ENCODE measurements around the gene ELOVL5. TPM values are rescaled to one million over a fixed set of nuclear protein-coding genes. Genes with fewer than 3 reads are reported as not detected.

ELOVL5 gene
- total RNA-seq, 4 donors from 2014 or later = 178 to 351 (median 263) TPM

DNA sequence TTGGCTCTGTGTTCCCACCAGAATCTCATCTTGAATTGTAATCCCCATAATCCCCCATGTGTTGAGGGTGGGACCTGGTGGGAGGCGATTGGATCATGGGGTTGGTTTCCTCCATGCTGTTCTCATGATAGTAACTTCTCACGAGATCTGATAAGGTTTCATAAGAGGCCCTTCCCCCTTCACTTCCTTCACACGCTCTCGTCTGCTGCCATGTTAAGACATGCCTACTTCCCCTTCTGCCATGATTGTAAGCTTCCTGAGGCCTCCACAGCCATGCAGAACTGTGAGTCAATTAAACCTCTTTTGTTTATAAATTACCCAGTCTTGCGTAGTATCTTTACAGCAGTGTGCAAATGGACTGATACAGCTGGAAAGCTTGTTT lies 90.0 kb downstream of the ELOVL5 start:
- TF ChIP-seq, protein P1, sequence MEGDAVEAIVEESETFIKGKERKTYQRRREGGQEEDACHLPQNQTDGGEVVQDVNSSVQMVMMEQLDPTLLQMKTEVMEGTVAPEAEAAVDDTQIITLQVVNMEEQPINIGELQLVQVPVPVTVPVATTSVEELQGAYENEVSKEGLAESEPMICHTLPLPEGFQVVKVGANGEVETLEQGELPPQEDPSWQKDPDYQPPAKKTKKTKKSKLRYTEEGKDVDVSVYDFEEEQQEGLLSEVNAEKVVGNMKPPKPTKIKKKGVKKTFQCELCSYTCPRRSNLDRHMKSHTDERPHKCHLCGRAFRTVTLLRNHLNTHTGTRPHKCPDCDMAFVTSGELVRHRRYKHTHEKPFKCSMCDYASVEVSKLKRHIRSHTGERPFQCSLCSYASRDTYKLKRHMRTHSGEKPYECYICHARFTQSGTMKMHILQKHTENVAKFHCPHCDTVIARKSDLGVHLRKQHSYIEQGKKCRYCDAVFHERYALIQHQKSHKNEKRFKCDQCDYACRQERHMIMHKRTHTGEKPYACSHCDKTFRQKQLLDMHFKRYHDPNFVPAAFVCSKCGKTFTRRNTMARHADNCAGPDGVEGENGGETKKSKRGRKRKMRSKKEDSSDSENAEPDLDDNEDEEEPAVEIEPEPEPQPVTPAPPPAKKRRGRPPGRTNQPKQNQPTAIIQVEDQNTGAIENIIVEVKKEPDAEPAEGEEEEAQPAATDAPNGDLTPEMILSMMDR (IDR thresholded peaks at IDR 0.05; ENCODE audit: low read depth) = no peak

DNA sequence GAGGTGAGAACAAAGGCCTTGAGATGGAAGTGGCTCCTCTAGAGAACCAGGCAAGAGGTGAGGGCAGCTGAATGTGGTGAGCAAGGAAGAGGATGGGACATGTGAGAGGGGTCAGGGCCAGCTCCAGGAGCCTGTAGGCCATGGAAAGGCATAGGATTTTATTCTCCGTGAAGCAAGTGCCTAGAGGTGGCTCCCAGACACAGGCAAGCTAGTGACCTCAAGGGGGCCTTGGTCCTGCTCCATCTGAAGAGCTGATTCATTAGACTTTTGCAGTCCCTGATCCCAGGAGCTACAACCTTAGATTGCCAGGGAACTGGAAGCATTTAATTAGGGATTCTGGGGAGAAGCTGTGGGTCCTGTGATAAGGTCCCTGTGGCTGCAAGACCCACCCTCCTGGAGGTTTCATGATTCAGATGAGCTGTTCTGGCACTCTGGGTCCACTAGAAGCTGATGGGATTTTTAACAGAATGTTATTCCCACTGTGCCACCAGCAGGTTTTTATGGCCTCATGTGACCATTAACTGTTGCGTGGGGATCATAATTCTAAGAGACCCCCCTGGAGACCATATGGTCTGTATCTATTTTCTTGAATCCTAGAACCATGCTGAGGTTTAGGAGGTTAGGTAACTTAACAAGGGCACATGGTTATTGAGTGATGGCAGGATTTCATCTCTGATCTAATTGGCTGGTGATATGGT lies 90.5 kb downstream of the ELOVL5 start:
- TF ChIP-seq, protein P1 (IDR thresholded peaks at IDR 0.05; ENCODE audit: low read depth) = no peak

DNA sequence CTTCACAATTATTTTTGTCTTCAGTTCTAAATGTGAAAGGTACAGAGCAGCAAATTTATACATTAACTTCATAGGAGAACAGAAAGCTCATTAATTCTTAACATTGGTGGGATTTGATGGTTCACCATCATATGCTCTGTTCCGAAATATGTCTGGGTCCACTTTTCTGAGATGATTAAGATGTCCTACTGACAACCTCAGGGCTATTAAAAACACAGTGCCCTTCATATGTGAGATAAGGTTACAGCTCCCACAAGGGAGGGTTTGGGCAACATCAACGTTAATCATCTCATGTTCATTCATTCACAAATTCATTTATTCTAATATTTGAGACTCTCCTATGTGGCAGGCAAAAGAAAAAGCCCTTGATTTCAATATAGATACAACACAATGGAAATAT lies 91.2 kb downstream of the ELOVL5 start:
- TF ChIP-seq, protein P1 (IDR thresholded peaks at IDR 0.05; ENCODE audit: low read depth) = no peak

DNA sequence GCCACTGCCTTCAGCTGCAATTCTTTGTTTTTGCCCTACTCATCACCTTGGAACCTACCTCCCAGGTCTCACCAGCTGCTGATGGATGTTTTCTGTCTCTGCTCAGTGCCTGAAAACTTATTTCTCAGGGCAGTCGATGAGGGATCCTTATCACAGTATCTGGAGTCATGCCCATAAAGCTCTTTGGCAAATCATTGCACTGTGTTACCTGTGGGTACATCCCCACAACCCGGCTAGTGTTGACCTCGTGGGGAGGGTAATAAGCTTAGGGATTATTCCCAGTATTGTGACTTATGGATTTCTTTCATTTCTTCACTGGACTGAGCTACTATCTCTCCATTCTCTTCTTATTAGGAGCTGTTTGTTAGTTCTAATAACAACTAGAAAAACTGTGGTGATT lies 91.7 kb downstream of the ELOVL5 start:
- TF ChIP-seq, protein P1 (IDR thresholded peaks at IDR 0.05; ENCODE audit: low read depth) = no peak

DNA sequence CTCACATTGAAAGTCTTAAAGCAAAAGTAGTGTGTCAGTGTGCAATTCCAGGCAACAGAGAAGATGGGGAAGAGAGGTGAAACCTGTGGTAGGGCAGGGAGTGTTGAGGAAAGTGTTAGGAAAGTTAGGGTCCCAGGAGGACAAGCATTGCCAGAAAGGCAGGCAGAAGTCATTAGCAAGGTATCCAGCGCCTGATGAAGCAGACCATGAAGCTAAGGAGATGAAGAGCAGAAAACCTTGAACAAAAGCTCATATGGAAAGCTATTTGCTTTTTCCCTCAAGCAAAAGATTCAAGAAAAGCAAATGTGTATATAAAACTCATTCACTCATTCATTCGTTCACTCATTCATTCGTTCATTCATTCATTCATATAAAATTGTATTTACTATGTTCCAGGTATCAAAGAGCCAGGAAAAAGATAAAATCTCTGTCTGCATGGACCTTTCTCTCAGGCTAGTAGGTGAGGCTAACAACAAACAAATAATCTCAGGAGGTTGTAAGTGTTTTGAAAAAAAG lies 96.5 kb downstream of the ELOVL5 start:
- TF ChIP-seq, protein P1 (IDR thresholded peaks at IDR 0.05; ENCODE audit: low read depth) = no peak

DNA sequence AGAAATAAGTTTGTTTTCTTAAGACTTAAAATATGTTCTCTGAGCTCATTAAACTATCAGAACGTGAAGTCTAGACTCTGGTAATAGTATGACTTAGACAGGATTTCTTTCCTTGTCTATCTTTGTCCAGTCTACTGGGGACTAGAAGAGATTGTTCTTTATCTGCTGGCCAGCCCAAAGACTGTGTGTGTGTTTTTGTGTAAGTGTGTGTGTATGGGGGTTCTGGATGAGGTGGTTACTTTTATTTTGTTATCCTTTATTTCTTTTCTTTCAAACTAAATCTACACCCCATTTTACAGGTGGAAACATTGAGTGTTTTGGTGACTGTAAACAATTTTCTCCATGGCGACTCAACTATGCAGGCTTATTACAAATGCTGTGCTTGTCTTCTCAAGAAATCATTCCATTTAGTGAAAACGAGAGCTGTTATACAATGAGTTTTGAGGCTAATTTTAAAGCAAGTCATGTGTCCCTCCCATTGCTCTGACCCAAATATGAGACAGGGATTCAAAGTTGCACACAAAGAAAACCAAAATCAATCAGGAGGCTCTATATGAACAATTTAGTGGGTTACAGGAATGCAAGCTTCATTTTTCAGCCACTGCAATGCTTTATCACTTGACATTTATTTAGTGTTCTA lies 97.6 kb downstream of the ELOVL5 start:
- TF ChIP-seq, protein P1 (IDR thresholded peaks at IDR 0.05; ENCODE audit: low read depth) = no peak

DNA sequence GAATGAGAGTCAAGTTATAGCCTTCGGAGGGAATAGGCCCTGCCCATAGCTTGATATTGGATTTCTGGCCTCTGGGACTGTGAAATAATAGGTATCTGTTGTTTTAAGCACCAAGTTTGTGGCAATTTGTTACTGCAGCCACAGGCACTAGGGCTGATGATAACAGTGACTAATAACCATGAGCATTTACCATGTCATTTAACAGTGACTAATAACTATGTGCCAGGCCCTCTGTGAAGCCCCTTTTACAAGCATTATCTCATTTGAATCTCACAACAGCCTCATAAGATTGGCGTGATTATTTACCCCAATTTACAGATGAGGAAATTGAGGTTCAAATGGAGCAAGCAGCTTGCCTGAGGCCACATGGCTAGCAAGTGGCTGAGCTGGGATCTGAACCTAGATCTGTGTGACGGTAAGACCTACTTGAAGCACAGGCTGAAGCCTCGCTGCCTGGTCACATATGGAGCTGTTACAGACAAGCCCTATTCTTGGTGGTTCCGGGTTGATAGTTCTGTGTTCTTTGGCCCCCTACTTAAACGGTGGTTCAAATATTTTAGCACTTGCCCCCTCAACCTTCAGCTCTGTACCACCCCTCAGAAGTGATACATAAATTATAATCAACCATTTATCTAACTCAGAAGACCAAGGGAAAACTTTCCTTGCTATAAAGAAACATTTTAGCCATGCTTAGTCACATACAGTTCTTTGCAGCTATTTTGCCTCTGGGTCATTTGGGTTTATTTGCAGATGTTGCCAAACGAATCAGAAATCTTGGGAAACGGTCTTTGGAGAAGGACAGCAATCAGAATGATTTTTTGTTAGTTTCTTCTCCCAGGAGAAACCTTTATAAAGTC lies 98.3 kb downstream of the ELOVL5 start:
- TF ChIP-seq, protein P1 (IDR thresholded peaks at IDR 0.05; ENCODE audit: low read depth) = no peak

Data from subcutaneous adipose tissue (tissue), 4 donors.